ENCODE data around the gene CLRN3.

The CLRN3 gene

GRCh38 chr10:127834221-127834620 is 58.5 kb downstream of the CLRN3 start:
- no peak for DNase-seq

- DNase-seq = no peak
Measured at GRCh38 chr10:127833804-127834203, 58.9 kb downstream of the CLRN3 start.

GRCh38 chr10:127832501-127832900 is 60.2 kb downstream of the CLRN3 start:
- DNase-seq = no peak

GRCh38 chr10:127830414-127830813 is 62.3 kb downstream of the CLRN3 start:
- no peak for DNase-seq
